Activated T-helper 1 cell treated with Interleukin-2 at 50 U/mL for 16 hours (primary cell): ENCODE results near the gene ANKRD11.
"Not testable (repeated sequence)": the region's sequence is repeated elsewhere in the genome, so short reads cannot be mapped to it uniquely, and the experiment has no call there.

Experiments used
- DNase-seq: peaks from one replicate; pipeline ENCODE4 v3.0.0-alpha.2; 2020; ENCODE audit warnings: low read depth

The ANKRD11 gene

DNA sequence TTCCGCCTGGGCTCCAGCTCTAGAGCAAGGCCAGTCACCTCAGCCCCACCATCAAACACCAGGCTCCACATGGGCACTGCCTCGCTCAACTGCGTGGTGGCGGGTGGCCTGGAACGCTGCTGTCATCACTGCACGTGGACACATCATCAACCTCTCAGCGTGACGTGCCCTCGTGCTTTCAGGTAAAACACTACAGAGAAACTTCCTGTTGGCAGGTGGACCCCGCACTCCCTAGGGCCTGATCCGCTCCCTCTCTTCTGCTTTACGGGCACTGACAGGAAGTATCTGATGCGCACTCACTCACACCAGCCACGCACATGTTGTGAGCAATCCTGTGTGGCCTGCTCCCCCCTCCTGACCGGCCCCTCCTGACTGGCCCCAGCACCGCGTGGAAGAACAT is 87.4 kb downstream of the ANKRD11 start:
- no peak for DNase-seq

DNA sequence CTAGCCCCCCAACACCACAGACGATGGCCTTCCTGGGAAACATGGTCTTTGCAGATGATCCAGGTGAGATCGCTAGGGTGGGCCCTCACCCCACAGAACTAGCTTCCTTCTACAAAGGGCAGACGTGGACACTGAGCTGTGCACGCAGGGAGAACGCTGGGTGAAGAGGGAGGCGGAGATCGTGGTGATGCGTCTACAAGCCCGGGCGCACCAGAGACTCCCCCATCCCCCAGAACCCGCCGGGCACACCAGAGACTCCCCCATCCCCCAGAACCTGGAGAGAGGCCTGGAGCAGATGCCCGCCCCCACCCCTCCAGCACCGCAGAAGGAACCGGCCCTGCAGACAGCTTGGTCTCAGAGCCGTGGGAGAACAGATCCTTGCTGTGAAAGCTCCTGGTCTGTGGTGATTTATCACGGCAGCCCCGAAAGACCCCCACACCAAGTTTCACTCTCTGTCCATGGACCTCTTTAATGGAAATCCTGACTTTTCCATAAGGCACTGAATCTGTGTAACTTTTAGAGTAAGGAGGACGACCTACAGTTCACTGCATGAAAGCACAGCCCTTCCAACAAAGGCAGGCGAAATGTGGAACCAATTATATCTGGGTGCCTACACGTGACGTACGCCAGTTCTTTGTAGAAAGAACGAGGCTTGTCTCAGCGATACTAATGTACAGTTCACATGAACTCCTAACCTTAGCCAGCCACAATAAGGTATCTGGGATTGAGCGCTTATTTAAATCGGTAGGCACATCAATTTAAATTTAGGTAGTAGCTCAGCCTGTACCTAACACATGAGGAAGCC is 88.5 kb downstream of the ANKRD11 start:
- no peak for DNase-seq

- no peak for DNase-seq
Observed at GRCh38 chr16:89401205-89401604, 89.2 kb downstream of the ANKRD11 start.

GRCh38 chr16:89400740-89401139 is 89.6 kb downstream of the ANKRD11 start:
- no peak for DNase-seq

DNA sequence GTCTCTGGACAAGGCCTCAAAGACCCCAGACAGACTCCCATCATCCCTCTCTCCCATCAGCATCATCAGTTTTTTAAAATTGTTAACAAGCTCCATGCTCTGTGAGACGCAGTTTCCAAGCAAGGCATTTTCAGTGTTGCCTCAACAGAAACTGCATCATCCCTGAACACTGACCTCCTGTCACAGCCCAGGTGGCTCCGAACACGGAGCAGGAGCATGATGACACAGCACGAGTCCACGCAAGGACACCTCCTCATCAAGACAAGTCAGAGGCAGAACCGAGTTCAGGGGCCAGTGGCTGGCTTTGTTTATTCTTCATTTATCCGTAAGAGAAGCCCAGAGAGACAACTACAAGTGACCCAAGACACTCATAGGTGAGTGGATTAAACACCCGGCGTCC is 91.4 kb downstream of the ANKRD11 start:
- DNase-seq = no peak

- DNase-seq = no peak
Observed at GRCh38 chr16:89397331-89397861, 93.0 kb downstream of the ANKRD11 start.

DNA sequence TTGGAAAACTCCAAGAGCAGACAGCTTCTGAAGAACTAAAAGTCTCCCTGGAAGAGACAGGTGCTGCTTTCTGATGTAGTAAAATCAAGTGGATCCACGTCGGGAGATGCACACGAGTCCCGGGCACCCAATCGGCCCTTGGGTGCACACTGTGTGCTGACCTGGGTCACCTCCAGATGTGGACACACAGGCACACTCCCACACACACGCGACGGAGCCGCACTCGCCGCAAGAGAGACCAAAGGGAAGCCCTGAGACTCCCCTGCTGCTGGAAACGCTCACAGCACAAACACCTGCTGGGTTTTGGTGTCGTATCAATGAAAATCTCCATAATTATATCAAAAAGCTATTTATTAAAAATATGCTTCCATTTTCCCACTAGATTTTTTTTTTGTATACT is 94.2 kb downstream of the ANKRD11 start:
- DNase-seq = no peak

- DNase-seq = no peak
Observed at GRCh38 chr16:89395150-89396142, 94.9 kb downstream of the ANKRD11 start.

- DNase-seq = no peak
Observed at GRCh38 chr16:89393738-89394406, 96.5 kb downstream of the ANKRD11 start.

DNA sequence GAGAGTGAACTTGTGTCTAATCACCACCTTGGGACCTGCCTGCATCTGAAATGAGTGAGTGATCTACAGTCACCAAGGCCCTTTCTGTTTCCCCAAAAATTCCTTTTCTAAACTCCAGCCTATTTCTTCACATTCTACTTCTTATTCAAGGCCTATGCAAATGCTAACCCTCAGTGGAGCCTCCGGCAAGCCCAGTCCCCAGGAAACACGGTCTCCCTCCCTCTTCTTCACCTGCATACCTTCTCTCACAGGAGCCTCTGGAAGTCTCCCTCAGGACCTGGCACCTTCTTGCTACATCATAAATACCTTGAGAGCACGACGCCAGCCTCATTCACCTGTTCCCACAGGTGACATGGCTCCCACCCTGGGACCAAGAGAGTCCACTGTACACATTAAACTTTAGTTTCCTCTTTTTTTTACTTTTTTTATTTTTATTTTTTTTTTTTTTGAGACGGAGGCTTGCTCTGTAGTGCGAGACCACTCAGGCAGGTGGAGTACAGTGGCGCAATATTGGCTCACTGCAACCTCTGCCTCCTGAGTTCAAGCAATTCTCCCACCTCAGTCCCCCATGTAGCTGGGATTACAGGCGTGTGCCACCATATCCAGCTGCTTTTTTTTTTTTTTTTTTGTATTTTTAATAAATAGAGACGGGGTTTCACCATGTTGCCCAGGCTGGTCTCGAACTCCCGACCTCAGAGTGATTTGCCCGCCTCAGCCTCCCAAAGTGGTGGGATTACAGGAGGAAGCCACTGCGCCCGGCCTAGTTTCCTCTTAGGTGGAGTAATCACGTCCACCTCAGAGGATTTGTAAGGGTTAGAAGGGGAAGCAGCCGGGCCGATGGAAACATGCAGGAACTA is 97.3 kb downstream of the ANKRD11 start:
- no peak for DNase-seq

DNA sequence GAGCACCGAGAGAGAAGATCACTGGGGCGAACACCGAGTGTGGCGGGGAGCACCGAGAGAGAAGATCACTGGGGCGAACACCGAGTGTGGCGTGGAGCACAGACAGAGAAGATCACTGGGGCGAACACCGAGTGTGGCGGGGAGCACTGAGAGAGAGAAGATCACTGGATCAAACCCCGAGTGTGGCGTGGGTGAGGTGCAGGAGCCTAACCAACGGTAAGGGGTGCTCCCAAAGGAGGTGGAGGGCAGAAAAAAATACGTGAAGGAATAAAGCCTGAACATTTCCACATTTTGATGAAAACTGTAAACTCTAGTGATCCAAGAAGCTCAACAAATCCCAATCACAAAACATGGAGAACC is 100.2 kb downstream of the ANKRD11 start:
- DNase-seq = not testable (repeated sequence)

- DNase-seq = not testable (repeated sequence)
Observed at GRCh38 chr16:89389504-89390223, 100.7 kb downstream of the ANKRD11 start.

DNA sequence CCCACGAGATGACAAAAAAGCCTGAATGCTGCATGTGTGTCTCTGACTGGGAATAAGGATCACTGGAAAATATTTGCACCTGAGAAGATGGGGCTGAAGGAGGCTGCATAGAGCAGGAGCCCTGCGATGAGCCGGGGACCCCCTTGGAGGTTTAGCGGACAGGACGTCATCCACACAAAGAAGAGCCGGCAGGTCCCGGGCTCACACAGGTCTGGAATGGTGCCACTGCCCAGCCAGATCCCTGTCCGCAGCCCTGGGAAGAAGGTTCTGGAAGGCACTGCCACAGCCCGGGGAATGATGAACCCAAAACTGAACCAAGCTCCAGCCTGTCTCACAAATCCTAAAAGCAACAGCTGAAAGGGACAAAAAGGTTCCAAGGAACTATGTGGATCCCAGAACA is 101.8 kb downstream of the ANKRD11 start:
- DNase-seq = no peak

DNA sequence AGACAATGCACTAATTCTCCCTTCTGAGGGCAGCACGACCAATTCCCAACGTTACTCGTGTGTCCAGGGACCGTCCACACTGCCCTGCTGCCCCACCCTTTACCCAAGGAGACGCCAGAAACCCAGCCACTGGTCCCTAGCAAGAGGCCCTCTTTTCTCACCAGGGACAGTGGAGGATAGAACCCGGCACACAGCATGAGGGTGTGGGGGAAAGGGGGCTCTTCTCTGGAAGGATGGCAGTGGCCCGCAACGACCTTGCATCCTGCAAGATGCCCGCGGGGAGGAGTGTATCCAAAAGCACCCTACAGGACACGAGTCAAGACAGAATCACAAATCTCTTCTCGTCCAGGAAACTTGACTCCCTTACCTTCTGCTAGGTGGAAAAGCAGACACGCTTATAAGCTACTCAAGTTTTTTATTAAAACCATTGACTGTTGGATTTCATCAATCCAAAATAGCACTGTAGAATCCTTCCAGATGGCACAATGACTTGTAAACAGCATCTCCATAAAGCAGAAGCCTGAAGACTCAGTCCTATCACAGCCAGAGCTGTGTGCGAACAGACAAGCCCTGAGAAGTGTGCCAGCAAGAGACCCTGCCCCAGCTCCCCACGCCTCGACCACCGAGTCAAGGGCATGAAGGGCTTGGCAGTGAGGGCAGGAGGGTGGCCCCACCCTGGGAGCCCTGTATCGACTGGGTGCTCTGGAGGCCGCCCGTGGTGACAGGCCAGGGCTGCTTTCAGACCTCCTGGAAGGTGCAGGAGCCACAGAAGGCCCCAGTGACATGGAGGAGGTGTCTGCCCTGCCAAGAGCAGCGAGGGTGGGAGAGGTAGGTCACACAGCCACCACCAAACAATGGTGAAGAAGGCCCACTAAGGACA is 103.8 kb downstream of the ANKRD11 start:
- no peak for DNase-seq

GRCh38 chr16:89385712-89386111 is 104.6 kb downstream of the ANKRD11 start:
- DNase-seq = no peak

DNA sequence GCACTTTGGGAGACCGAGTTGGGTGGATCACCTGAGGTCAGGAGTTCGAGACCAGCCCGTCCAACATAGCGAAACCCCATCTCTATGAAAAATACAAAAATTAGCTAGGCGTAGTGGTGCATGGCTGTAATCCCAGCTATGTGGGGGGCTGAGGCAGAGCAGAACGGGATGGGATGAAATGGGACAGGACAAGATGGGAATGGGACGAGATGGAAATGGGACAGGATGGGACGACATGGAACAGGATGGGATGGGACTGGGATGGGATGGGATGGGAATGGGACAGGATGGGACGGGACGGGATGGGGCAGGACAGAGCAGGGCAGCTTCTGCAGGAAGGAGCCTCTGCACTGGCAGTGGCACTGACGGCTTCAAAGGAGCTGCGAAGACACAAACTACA is 106.1 kb downstream of the ANKRD11 start:
- no peak for DNase-seq

- DNase-seq = no peak
Observed at GRCh38 chr16:89383095-89384003, 107.0 kb downstream of the ANKRD11 start.

GRCh38 chr16:89382555-89382954 is 107.8 kb downstream of the ANKRD11 start:
- not testable (repeated sequence) for DNase-seq
